Activated T-cell treated with anti-CD3 and anti-CD28 coated beads, Interleukin-2, amount 50 U/mL, for 24 hours (primary cell): ENCODE data around the gene SFRP4.

ENCODE experiments used
- DNase-seq: peaks from one replicate; pipeline ENCODE4 v3.0.0-alpha.2; 2020
- H3K27ac Mint-ChIP-seq: 2 replicates; pipeline ENCODE4 v1.8.0; 2020; ENCODE audit warnings: mild to moderate bottlenecking, mixed read lengths
- H3K27me3 Mint-ChIP-seq: 2 replicates; pipeline ENCODE4 v1.8.0; 2020; ENCODE audit warnings: mixed read lengths
- H3K36me3 Mint-ChIP-seq: 2 replicates; pipeline ENCODE4 v1.8.0; 2020; ENCODE audit warnings: low read depth, mixed read lengths
- H3K4me1 Mint-ChIP-seq: 2 replicates; pipeline ENCODE4 v1.8.0; 2020; ENCODE audit warnings: low read depth, mixed read lengths
- H3K4me3 Mint-ChIP-seq: 2 replicates; pipeline ENCODE4 v1.8.0; 2020; ENCODE audit warnings: mild to moderate bottlenecking, moderate library complexity, mixed read lengths
- H3K9me3 Mint-ChIP-seq: 2 replicates; pipeline ENCODE4 v1.8.0; 2020; ENCODE audit warnings: mixed read lengths

The SFRP4 gene

DNA sequence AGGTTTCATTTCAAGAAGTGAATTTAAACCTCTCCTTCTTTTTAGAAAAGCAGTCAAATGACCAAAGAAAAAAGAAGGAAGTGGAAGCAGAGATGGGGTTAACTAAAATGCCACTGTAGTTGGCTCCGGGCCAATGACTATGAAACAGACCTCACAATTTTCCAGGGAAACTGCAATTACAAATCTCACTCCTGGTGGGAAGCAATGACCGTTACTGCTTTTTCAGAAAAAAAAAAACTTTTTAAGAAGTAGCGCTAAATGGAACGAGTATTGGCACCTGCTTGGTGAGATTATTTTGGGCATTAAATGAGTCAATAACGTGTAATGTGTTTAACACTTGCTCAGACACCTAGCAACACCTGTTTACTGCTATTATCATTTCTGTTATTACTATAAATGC lies 1.2 kb downstream of the SFRP4 start:
- no peak for DNase-seq
- no peaks in the 10 kb centered on the region for H3K9me3 Mint-ChIP-seq
- no peak overlapping the region for H3K4me3 Mint-ChIP-seq

DNA sequence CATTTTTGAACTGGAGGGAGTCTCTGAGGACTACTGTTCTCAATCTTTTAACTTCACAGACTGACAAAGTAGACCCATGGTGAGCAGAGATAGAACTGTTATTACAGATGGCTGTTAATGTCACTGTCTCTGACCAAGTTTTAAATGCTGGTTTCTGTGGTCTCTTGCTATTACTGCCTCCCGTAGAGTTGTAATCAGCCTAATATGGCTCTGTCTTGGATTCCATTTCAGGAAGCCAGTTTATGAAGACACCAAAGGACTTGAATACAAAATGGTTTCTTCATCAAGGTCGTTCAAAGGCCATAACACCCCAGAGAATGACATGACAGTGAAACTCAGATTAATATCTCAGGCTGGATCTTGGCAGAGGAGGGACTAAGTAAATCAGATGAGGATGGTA lies 3.9 kb downstream of the SFRP4 start:
- Mint-ChIP-seq H3K4me1 (peaks cover 12% of the 10 kb centered on the region), H3K27ac (no peak overlapping the region), H3K36me3 (no peaks in the 10 kb centered on the region), H3K4me3 (no peak overlapping the region), H3K27me3 (peaks cover 54% of the 10 kb centered on the region), H3K9me3 (no peaks in the 10 kb centered on the region)
- no peak for DNase-seq

More for the DNA sequence above, 1.2 kb downstream of the SFRP4 start:
- peaks cover 80% of the 10 kb centered on the region for H3K27me3 Mint-ChIP-seq
- peaks cover 14% of the 10 kb centered on the region for H3K4me1 Mint-ChIP-seq
- no peak overlapping the region for H3K27ac Mint-ChIP-seq
- H3K36me3 Mint-ChIP-seq = no peaks in the 10 kb centered on the region

DNA sequence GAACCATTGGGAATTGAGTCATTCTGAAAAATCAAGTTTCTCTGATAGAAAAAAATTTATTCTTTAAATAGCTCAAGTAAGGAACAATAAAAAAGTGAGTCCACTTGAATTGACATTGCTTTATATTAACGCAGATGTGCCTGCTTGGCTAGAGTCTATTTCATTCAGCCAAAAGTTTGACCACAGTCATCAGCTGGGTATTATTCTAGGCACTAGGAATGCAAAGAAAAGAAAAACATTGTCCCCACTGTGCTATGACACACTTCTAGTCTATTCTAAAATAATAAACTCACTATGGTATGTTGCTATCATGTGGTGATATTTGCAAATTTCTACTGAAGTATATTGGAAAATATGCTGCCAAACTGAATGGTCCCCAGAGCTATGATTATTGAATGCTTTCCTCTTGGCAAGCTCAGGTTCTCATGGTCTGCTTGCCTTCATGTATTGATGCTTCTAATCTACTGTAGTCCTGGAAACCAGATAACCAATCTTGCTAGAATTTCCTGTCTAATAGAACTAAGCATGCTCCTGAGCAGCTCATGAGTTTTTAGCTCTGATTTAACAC lies 8.3 kb downstream of the SFRP4 start:
- no peaks in the 10 kb centered on the region for H3K9me3 Mint-ChIP-seq
- peaks cover 22% of the 10 kb centered on the region for H3K27me3 Mint-ChIP-seq
- no peaks in the 10 kb centered on the region for H3K36me3 Mint-ChIP-seq
- H3K4me3 Mint-ChIP-seq = no peak overlapping the region
- no peak overlapping the region for H3K27ac Mint-ChIP-seq
- H3K4me1 Mint-ChIP-seq = no peaks in the 10 kb centered on the region
- DNase-seq = no peak

DNA sequence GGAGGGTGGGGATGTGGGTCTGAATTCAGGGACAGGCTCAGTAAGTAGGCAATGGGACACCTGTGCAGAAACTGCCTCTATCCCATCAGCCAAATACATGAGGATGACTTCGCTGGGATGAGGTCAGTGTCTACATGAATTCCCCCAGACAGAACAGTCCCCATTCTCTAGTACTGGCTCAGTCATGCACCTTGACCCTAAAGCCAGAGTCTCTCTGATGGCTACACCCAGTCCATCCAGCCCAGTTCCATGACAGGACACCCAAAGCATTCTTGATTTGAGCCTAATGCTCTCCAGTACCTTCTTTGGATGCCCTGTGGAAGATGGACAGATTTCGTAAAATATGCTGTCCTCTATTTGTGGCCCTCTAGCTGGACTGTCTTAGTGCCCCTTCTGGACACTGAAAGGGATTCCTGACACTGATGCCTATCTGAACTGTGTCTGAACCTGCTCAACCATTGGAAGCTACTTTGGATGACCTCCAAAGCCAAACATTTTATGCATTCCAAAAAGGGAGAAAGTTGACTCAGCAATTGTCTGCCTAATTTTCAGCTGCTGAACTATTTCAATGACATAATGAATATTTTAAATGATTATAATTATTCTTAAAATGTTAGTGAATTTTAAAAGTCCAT lies 14.6 kb downstream of the SFRP4 start:
- Mint-ChIP-seq H3K9me3 (no peaks in the 10 kb centered on the region), H3K27ac (no peak overlapping the region), H3K4me3 (no peak overlapping the region), H3K4me1 (peaks cover 2% of the 10 kb centered on the region), H3K27me3 (peaks cover 7% of the 10 kb centered on the region), H3K36me3 (no peaks in the 10 kb centered on the region)
- no peak for DNase-seq

DNA sequence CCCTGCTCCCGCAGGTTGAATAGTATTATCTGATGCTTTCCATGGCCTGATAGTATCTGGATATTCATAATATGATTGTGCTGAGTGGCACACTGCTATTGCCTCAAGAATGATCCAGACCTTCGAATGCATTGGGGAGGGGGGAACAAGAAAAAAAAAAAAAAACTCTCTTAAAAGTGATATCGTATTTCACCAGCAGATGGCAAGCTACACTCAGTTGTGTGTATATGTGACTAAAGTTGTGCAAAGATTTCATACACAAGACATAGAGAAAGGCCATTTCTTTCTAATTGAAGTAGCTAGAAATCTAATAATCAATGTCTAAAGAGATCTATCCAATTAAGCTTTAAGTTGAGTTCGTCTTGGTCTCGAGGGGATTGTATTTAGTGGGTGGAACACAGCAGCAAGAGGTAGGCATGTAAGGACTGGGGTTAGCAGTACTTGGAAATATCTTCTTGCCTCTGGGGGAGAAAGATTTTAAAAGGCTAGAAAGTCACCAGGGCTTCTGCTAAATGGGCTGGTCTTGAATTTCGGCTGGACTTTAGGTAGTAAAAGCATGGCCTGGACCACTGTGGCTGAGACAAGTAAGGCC lies 15.3 kb downstream of the SFRP4 start:
- H3K36me3 Mint-ChIP-seq = no peaks in the 10 kb centered on the region
- no peak overlapping the region for H3K4me3 Mint-ChIP-seq
- no peak overlapping the region for H3K27ac Mint-ChIP-seq
- peaks cover 5% of the 10 kb centered on the region for H3K27me3 Mint-ChIP-seq
- no peak for DNase-seq
- H3K4me1 Mint-ChIP-seq = peaks cover 2% of the 10 kb centered on the region
- H3K9me3 Mint-ChIP-seq = no peaks in the 10 kb centered on the region

DNA sequence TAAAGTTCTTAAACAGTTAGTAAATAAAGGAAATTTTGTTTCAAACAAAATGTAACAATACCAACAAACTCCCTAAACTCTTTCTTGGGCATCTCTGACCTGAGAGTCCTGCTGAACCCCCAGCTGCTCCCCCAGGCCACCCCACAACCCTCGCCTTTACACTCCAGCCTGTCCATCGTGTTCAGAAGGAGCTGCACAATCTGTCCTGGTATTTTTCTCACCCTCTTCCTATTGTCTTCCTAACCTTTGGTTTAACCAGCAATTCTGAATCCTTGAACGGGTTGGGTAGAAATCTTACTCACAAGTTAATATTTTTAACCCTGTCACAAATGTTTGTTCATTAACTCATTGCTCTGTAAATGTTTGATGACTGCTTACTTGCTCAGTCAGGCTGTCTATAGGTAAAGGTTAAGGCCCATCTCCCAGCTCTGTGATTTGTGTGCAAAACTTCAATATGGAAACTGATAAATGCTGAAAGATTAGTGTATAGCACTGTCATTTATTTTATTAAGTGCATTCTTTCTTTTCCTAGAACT lies 16.8 kb downstream of the SFRP4 start:
- Mint-ChIP-seq H3K4me3 (no peak overlapping the region), H3K27ac (no peak overlapping the region), H3K36me3 (no peaks in the 10 kb centered on the region), H3K9me3 (no peaks in the 10 kb centered on the region), H3K27me3 (peaks cover 3% of the 10 kb centered on the region), H3K4me1 (peaks cover 2% of the 10 kb centered on the region)
- no peak for DNase-seq

DNA sequence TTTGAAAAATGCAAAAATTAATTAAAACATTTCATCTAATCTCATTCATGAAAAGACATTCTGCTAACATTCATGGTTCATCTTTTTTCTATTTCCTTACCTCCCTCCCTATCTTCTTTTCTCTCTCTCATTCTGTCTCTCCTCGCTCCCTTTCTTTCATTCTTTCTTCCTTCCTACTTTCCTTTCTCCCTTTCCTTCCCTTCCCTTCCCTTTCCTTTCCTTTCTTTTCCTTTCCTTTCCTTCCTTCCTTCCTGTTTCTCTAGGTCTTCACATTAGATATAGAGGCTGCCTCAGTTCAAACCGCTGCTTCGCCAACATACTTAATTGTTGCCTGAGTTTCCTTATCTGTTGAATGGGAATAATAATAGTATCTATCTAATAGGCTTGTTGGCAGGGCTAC lies 21.9 kb downstream of the SFRP4 start:
- no peaks in the 10 kb centered on the region for H3K9me3 Mint-ChIP-seq
- H3K4me1 Mint-ChIP-seq = no peaks in the 10 kb centered on the region
- no peak for DNase-seq
- no peaks in the 10 kb centered on the region for H3K36me3 Mint-ChIP-seq
- H3K4me3 Mint-ChIP-seq = no peak overlapping the region
- H3K27me3 Mint-ChIP-seq = peaks cover 9% of the 10 kb centered on the region
- no peak overlapping the region for H3K27ac Mint-ChIP-seq

DNA sequence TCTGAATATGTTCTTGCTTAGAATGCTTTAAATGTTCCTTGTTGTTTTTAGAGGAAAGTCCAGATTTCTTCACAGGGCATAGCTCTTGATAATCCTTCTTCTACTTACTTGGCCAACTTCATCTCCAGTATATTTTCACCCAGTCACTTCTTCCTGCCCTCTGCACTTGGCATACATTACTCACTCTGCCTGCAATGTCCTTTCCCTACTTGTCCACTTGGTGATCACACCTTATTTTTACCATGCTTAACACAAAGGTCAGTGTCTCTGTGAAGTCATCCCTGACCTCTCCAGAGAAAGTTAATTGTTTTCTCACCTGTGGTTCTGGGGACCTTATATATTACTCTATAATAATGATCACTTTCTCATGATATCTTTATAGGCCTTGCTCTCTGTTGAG lies 23.3 kb downstream of the SFRP4 start:
- Mint-ChIP-seq H3K4me3 (no peak overlapping the region), H3K27ac (no peak overlapping the region), H3K9me3 (no peaks in the 10 kb centered on the region), H3K36me3 (no peaks in the 10 kb centered on the region), H3K4me1 (no peaks in the 10 kb centered on the region), H3K27me3 (peaks cover 9% of the 10 kb centered on the region)
- no peak for DNase-seq

DNA sequence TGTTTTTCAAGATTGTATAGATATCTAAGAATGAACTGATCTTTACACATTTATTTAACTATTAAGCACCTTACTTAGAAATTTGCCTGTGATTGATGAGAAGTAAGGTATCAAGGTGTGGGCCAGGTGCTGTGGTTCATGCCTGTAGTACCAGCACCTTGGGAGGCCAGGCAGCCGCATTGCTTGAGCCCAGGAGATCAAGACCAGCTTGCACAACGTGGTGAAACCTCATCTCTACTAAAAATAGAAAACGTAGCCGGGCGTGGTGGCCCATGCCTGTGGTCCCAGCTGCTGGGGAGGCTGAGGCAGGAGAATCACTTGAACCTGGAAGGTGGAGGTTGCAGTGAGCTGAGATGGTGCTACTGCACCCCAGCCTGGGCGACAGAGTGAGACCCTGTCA lies 34.5 kb downstream of the SFRP4 start:
- peaks cover 2% of the 10 kb centered on the region for H3K9me3 Mint-ChIP-seq
- H3K4me1 Mint-ChIP-seq = no peaks in the 10 kb centered on the region
- no peak for DNase-seq
- H3K27me3 Mint-ChIP-seq = peaks cover 3% of the 10 kb centered on the region
- no peaks in the 10 kb centered on the region for H3K36me3 Mint-ChIP-seq
- H3K4me3 Mint-ChIP-seq = no peak overlapping the region
- no peak overlapping the region for H3K27ac Mint-ChIP-seq
